ENCODE data around the gene MRGPRG.

The MRGPRG gene

DNA sequence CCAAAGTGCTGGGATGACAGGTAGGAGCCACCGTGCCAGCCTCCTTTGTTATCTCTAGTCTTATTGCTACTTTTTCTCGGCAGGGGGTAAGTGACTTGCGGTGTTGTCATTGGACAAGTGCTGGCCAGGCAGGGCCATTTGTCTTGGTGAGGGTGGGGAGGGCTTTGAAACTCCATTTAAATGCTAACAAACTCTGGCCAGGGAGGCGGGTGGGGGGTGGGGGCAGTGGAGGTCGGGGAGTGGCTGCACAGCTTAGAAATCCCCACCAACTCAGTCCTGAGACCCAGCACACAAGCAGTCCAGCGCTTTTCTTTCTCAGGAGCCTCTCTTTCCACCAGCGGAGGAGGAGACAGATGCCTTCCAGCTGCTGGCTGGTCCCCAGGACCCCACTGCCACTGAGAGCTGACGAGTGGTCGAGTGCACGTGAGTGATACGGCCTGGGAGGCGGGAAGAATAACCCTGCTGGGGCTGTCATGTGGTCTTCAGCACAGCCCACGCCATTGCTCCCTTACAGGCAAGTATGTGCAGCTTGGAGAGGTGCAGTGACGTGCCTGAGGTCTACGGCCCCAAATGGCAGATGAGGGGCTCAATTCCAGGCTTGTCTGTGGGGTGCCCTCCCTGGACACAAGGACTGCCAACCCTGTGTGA is 29.3 kb downstream of the MRGPRG start:
- Histone ChIP-seq H3K36me3 (replicated peaks) (no peaks in the 10 kb centered on the region), H3K27me3 (ENCODE audit: low read depth) (no peaks in the 10 kb centered on the region), H3K4me1 (peaks cover 7% of the 10 kb centered on the region), H3K4me3 (no peak overlapping the region), H3K9me3 (no peaks in the 10 kb centered on the region)
- peak; percentile 45 to 63 for DNase-seq (ENCODE audit: low spot score in 2 of 2)
- in situ Hi-C loops (cut with MboI; ENCODE audit: low sequenced_read_pairs) = no loop called here

DNA sequence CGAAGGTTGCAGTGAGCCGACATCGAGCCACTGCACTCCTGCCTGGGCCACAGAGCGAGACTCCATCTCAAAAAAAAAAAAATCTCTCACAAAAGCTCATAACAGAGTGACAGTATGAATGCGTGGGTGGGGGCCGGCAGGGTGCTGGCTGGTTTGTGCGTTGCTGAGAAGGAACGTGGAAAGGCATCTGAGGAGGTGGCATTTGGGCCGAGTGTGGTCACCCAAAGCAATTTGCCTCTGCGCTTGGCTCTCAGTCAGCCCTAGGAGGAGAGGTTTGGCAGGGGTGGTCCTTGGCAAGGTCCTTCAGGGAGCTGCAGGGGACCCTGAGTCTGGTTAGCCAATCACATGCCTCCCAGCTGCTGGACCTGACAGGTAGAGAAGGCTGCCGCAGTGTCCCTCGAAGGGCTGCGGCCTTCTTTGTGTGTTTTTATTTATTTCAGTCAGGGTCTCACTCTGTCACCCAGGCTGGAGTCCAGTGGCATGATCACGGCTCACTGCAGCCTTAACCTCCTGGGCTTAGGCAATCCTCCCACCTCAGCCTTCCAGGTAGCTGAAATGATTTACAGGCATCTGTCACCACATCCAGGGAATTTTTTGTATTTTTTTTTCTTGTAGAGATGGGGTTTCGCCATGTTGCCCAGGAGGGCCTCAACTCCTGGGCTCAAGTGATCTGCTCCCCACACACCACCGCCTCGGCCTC is 30.0 kb downstream of the MRGPRG start:
- in situ Hi-C loops (cut with MboI; ENCODE audit: low sequenced_read_pairs) = no loop called here
- Histone ChIP-seq H3K9me3 (no peaks in the 10 kb centered on the region), H3K36me3 (replicated peaks) (no peaks in the 10 kb centered on the region), H3K27me3 (ENCODE audit: low read depth) (no peaks in the 10 kb centered on the region), H3K4me1 (peaks cover 7% of the 10 kb centered on the region), H3K4me3 (no peak overlapping the region)
- no peak for DNase-seq (ENCODE audit: low spot score in 2 of 2)

DNA sequence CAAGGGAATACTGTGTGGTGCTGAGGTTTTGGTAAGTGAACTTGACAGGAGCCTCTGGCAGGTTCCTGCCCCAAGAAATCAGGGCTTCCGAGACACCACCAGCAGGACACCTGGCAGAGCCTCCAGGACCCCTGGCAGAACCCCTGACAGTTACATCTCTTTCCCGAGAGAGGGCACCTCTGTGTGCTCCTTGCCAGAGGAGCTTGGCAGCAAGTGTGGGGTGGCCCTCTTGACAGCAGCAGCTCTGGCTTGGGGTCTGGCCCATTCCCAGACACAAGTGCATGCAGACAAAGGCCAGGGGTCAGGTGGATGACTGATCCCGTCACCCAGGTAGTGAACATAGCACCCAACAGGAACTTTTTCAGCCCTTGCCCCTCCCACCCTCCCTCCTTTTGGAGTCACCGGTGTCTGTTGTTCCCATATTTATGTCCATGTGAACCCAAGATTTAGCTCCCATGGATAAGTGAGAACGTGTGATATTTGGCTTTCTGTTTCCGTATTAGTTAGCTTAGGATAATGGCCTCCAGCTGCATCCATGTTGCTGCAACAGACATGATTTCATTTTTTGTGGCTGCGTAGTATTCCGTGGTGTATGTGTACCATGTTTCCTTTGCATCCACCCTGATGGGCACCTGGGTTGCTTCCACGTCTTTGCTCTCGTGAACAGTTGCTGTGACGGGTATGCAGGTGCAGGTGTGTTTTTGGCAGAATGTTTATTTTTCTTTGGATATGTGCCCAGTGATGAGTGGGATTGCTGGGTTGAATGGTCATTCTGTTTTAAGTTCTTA is 32.3 kb downstream of the MRGPRG start:
- Histone ChIP-seq H3K4me3 (no peak overlapping the region), H3K27me3 (ENCODE audit: low read depth) (no peaks in the 10 kb centered on the region), H3K4me1 (peaks cover 7% of the 10 kb centered on the region), H3K36me3 (replicated peaks) (no peaks in the 10 kb centered on the region), H3K9me3 (no peaks in the 10 kb centered on the region)
- in situ Hi-C loops (cut with MboI; ENCODE audit: low sequenced_read_pairs) = no loop called here
- no peak for DNase-seq (ENCODE audit: low spot score in 2 of 2)

DNA sequence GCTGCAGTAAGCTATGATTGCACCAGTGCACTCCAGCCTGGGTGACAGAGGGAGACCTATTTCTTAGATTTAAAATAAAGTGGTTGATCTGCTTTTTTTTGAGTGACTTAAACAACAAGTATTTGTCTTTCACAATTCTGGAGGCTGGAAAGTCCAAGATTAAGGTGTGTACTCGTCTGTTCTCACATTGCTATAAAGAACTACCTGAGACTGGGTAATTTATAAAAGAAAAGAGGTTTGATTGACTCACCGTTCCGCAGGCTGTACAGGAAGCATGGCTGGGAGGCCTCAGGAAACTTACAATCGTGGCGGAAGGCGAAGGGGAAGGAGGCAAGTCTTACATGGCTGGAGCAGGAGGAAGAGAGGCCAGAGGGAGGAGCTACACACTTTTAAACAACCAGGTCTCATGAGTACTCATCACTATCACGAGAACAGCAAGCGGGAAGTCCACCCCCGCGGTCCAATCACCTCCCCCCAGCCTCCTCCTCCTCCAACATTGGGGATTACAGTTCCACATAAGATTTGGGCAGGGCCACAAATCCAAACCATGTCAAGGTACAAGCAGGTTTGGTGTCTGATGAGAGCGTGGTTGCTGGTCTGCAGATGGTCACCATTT is 33.8 kb downstream of the MRGPRG start:
- Histone ChIP-seq H3K36me3 (replicated peaks) (no peaks in the 10 kb centered on the region), H3K4me3 (no peak overlapping the region)

DNA sequence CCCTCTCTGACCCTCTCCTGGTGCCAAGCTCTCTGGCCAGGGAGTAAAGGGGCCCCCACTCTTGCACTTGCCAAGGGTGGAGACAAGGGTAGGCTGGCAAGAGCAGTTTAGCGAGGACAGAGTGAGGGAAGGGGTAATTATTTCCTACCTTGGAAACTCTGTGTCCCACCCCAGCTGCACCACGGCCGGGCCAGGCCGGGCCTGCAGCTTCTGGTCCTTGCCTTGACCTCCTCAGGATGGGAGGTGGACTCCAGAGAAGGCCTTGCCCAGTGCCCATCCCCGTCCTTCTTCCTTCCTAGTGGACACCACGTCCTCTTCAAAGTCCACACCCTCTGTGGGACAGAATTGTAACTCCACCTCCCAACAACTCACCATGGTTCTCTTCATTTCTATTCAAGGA is 35.1 kb downstream of the MRGPRG start:
- Histone ChIP-seq H3K4me3 (no peak overlapping the region), H3K36me3 (replicated peaks) (no peaks in the 10 kb centered on the region), H3K27me3 (ENCODE audit: low read depth) (no peaks in the 10 kb centered on the region), H3K4me1 (no peaks in the 10 kb centered on the region), H3K9me3 (no peaks in the 10 kb centered on the region; the same call in 1 of the 2 replicates)
- DNase-seq (ENCODE audit: low spot score in 2 of 2) = no peak
- in situ Hi-C loops (cut with MboI; ENCODE audit: low sequenced_read_pairs) = no loop called here

More for the DNA sequence above, 33.8 kb downstream of the MRGPRG start:
- H3K4me1 ChIP-seq = peaks cover 7% of the 10 kb centered on the region
- in situ Hi-C loops (cut with MboI; ENCODE audit: low sequenced_read_pairs) = no loop called here
- DNase-seq (ENCODE audit: low spot score in 2 of 2) = no peak
- no peaks in the 10 kb centered on the region for H3K27me3 ChIP-seq (ENCODE audit: low read depth)
- H3K9me3 ChIP-seq = no peaks in the 10 kb centered on the region; the same call in 1 of the 2 replicates

DNA sequence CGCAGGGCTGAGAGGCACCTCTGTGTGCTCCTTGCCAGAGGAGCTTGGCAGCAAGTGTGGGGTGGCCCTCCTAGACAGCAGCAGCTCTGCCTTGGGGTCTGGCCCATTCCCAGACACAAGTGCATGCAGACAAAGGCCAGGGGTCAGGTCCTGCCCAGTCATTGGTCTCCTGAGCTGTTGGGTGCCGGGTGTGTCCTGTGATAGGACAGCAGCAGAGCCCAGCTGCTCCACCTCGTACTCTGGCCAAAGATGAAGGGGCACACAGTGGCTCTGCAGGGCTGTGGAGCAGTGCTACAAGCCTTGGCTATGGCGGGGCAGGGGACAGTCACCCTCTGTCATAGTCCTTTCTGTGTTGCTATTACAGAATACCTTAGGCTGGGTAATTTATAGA is 36.2 kb downstream of the MRGPRG start:
- in situ Hi-C loops (cut with MboI; ENCODE audit: low sequenced_read_pairs) = no loop called here
- H3K4me1 ChIP-seq = no peaks in the 10 kb centered on the region
- H3K9me3 ChIP-seq = no peaks in the 10 kb centered on the region; the same call in 1 of the 2 replicates
- DNase-seq (ENCODE audit: low spot score in 2 of 2) = no peak
- no peaks in the 10 kb centered on the region for H3K27me3 ChIP-seq (ENCODE audit: low read depth)
- no peak overlapping the region for H3K4me3 ChIP-seq
- H3K36me3 ChIP-seq (replicated peaks) = no peaks in the 10 kb centered on the region

DNA sequence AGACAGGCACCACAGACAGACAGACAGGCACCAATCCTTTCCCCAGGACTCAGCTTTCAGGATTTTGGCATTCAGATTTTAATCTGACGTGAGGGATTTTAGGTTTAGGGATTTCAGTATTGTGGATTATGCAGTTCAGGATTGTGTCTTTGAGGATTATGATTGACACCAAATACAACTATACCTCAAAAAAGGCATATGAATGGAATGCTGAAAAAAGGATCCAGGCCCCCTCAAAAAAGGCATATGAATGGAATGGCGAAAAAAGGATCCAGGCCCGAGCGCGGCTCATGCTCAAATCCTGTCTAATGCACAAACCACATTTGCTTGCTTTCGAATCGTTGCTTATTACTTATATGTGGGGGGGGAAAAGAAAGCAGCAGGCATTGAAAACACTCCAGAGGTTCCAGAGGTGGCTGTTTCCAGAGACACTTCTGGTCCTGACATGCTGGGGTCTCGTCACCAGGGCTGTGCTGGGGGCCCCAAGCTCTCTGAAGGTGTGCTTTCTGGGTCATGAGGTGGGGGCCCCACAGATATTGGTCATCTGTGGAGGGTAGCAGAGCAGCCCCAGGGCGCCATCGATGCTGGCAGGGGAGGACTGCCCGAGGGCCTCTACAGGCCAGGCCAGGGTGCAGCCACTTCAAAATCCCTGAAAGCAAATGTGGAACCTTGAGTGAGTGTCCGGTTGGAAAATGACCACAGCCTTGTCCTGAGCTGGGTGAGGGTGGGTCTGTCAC is 36.7 kb downstream of the MRGPRG start:
- no peak for DNase-seq (ENCODE audit: low spot score in 2 of 2)
- Histone ChIP-seq H3K9me3 (no peaks in the 10 kb centered on the region; the same call in 1 of the 2 replicates), H3K4me3 (no peak overlapping the region), H3K36me3 (replicated peaks) (no peaks in the 10 kb centered on the region), H3K4me1 (no peaks in the 10 kb centered on the region), H3K27me3 (ENCODE audit: low read depth) (no peaks in the 10 kb centered on the region)
- in situ Hi-C loops (cut with MboI; ENCODE audit: low sequenced_read_pairs) = no loop called here

DNA sequence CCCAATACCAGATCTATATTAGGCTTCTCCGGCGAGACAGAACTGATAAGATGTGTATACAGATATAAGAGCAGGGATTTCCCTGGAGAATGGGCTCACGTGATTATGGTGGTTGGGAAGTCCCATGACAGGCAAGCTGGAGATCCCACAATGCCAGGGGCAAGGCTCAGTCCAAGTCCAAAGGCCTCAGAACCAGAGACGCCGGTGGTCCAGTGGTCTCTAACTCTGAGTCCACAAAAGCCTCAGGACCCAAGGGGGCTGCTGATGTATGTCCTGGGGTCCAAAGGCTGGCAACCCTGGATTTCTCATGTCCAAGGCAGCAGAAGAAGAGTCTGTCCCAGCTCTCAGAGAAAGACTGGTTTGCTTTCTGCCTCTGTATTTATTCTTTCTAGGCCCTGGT is 37.7 kb downstream of the MRGPRG start:
- Histone ChIP-seq H3K27me3 (ENCODE audit: low read depth) (no peaks in the 10 kb centered on the region), H3K4me1 (no peaks in the 10 kb centered on the region), H3K36me3 (replicated peaks) (no peaks in the 10 kb centered on the region), H3K4me3 (no peak overlapping the region), H3K9me3 (peaks cover 4% of the 10 kb centered on the region; the same call in 1 of the 2 replicates)
- DNase-seq (ENCODE audit: low spot score in 2 of 2) = no peak
- in situ Hi-C loops (cut with MboI; ENCODE audit: low sequenced_read_pairs) = no loop called here

DNA sequence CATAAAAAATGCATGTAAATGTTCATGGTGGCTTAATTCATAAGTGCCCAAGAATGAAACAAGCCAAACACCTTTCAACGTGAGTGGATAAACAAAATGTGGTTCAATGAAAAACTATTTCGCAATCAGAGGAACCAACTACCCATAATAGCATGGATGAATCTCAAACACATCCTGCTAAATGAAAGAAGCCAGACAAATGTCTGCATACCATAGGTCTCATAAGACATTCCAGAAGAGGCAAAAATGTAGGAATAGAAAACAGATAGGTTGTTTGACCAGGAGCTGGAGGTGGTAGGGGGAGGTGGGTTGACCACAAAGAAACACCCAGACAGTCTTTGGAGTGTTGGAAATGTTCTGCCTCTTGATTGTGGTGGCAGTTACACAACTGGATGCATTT is 40.3 kb downstream of the MRGPRG start:
- in situ Hi-C loops (cut with MboI; ENCODE audit: low sequenced_read_pairs) = no loop called here
- Histone ChIP-seq H3K36me3 (replicated peaks) (no peaks in the 10 kb centered on the region), H3K27me3 (ENCODE audit: low read depth) (no peaks in the 10 kb centered on the region), H3K4me1 (no peaks in the 10 kb centered on the region), H3K4me3 (no peak overlapping the region), H3K9me3 (peaks cover 4% of the 10 kb centered on the region; the same call in 1 of the 2 replicates)
- no peak for DNase-seq (ENCODE audit: low spot score in 2 of 2)

DNA sequence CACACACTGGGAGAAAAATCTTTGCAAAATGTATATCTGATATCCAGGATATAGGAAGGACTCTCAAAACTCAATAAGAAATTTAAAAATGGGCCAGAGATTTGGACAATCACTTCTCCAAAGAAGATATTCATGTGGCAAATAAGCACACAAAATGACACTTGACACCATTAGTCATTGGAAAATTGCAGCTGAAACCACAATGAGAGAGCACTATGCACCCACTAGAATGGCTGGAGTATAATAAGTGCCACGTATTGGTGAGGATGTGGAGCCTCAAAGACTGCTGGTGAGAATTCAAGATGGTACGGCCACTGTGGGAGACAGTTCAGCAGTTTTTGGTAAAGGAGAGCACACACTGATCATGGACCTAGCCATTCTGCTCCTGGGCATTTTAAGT is 40.7 kb downstream of the MRGPRG start:
- peaks cover 4% of the 10 kb centered on the region; the same call in 1 of the 2 replicates for H3K9me3 ChIP-seq
- no peak for DNase-seq (ENCODE audit: low spot score in 2 of 2)
- no peaks in the 10 kb centered on the region for H3K27me3 ChIP-seq (ENCODE audit: low read depth)
- H3K4me1 ChIP-seq = no peaks in the 10 kb centered on the region
- H3K36me3 ChIP-seq (replicated peaks) = no peaks in the 10 kb centered on the region
- no peak overlapping the region for H3K4me3 ChIP-seq
- in situ Hi-C loops (cut with MboI; ENCODE audit: low sequenced_read_pairs) = no loop called here

DNA sequence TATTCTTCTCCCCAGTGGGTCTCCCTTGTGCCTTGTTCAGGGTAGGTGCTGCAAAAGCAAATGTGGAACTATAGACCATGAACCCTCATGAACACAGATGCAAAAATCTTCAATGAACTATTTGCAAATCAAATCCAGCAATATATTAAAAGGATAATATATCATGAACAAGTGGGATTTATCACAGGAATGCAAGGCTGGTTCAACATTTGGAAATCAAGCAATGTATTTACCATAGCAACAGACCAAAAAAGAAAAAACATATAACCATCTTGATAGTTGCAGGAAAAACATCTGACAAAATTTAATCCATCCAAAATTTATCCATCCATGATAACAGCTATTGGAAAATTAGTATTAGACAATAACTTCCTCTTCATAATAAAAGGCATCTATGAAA is 42.1 kb downstream of the MRGPRG start:
- Histone ChIP-seq H3K36me3 (replicated peaks) (no peaks in the 10 kb centered on the region), H3K9me3 (peaks cover 4% of the 10 kb centered on the region; the same call in 1 of the 2 replicates), H3K4me1 (no peaks in the 10 kb centered on the region), H3K27me3 (ENCODE audit: low read depth) (no peaks in the 10 kb centered on the region), H3K4me3 (no peak overlapping the region)
- in situ Hi-C loops (cut with MboI; ENCODE audit: low sequenced_read_pairs) = no loop called here
- no peak for DNase-seq (ENCODE audit: low spot score in 2 of 2)

DNA sequence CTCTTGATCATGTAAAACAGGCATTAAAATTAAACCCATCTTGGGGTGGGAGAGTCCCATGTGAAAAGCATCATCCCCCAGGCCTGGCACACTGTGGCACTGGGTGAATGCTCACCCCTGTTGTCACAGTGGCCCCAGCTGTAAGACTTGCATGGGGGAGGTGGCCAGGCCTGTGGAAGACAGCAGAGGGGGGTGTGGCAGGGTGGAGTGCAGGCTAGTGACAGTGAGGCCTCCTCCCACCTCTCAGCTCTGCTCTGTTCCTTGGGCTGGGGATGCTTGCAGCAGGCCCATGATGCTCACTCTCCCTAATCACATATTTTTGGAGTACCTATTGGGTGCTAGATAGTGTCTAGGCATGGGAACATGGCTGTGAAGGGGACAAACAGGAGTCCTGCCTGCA is 43.4 kb downstream of the MRGPRG start:
- Histone ChIP-seq H3K4me3 (no peak overlapping the region), H3K36me3 (replicated peaks) (no peaks in the 10 kb centered on the region), H3K9me3 (peaks cover 4% of the 10 kb centered on the region; the same call in 1 of the 2 replicates), H3K27me3 (ENCODE audit: low read depth) (no peaks in the 10 kb centered on the region), H3K4me1 (no peaks in the 10 kb centered on the region)
- in situ Hi-C loops (cut with MboI; ENCODE audit: low sequenced_read_pairs) = no loop called here
- no peak for DNase-seq (ENCODE audit: low spot score in 2 of 2)

DNA sequence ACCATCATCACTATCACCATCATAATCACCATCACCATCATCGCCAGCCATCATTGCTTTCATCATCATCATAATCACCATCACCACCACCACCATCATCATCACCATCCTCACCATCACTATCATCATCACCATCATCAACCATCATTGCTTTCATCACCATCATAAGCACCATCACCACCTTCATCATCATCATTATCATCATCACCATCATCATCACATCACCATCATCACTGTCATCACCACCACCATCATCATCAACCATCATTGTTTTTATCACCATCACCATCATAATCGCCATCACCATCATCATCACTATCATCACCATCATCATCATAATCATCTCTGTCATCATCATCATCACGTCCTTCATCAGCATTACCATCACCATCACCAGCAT is 44.2 kb downstream of the MRGPRG start:
- Histone ChIP-seq H3K4me1 (peaks cover under 1% of the 10 kb centered on the region; the same call in 1 of the 2 replicates), H3K4me3 (no peak overlapping the region), H3K27me3 (ENCODE audit: low read depth) (no peaks in the 10 kb centered on the region), H3K9me3 (peaks cover 4% of the 10 kb centered on the region; the same call in 1 of the 2 replicates), H3K36me3 (replicated peaks) (no peaks in the 10 kb centered on the region)
- in situ Hi-C loops (cut with MboI; ENCODE audit: low sequenced_read_pairs) = no loop called here
- DNase-seq (ENCODE audit: low spot score in 2 of 2) = no peak
